Pancreas (tissue), 10 donors: ENCODE results near the gene DNAI1. TPM values are rescaled to one million over a fixed set of nuclear protein-coding genes. Genes with fewer than 3 reads are reported as not detected.

Experiments used
- ATAC-seq, 4 donors: fragments of 200-7000 bp; cut with Tn5 transposase; one replicate each; pipeline versions ENCODE4 v1.8.0 to v1.9.1; 2020; ENCODE audit warnings: mild to moderate bottlenecking in 4 of 4, moderate library complexity in 4 of 4
- DNase-seq, 6 donors: peaks; one replicate each; pipeline ENCODE4 v3.0.0-alpha.2; 2020
- FAIRE-seq: peaks from 2 replicates; lab custom pipeline; 2012; peaks lifted over from hg19 to GRCh38; lab: Jason Lieb, UNC
- H3K27ac ChIP-seq, 4 donors: fragments of 200-600 bp; sonication (generic); 1 replicate in 3 of 4; 2 replicates in 1 of 4; pipeline versions ENCODE4 v1.5.0 to v1.8.0; 2020
- H3K27me3 ChIP-seq, 4 donors: fragments of 200-600 bp; one replicate each; pipeline ENCODE4 v1.8.0; 2021
- H3K36me3 ChIP-seq, 3 donors: fragments of 200-600 bp; sonication (generic) in 1 of 3; one replicate each; pipeline versions ENCODE4 v1.5.0 to v1.8.0; 2020 to 2021
- H3K4me1 ChIP-seq, 3 donors: fragments of 200-600 bp; one replicate each; pipeline ENCODE4 v1.8.0; 2021
- H3K4me3 ChIP-seq, 4 donors: fragments of 200-600 bp; sonication (generic) in 2 of 4; one replicate each; pipeline versions ENCODE4 v1.5.0 to v1.8.0; 2020 to 2021
- H3K9me3 ChIP-seq, 4 donors: fragments of 200-600 bp; one replicate each; pipeline ENCODE4 v1.8.0; 2021
- WGBS, 2 donors: extraction: QIAGEN DNeasy Blood & Tissue Kit; methylation state at CpG; one replicate each; pipeline ENCODE4 v1.1.7; 2013; 5-methylcytosine and 5-hydroxymethylcytosine counted together
- intact Hi-C, 3 donors: fragments of 100-400 bp; cut with DNase I; formaldehyde crosslinking; loops; one replicate each; pipeline versions ENCODE4 v1.11.1 to v1.14.2; 2022
- polyA plus RNA-seq, 2 donors: library from polyadenylated mRNA; stranded (reverse); fragments of 200-250 nt; gene quantifications; one replicate each; pipeline ENCODE4 v1.2.3, GENCODE V29; 2013
- total RNA-seq, 6 donors: library from RNA; stranded (reverse); fragmentation: NEBNext Ultra II Directional in 4 of 6; extraction: Animal tissue kit (Norgen Biotek cat#: 25700) in 4 of 6; gene quantifications; one replicate each; pipeline versions ENCODE4 v1.2.1 to v1.2.4, GENCODE V29; 2021 to 2023
- TF ChIP-seq, protein P1 (sequence below), 4 donors: fragments of 200-600 bp; sonication (generic) in 3 of 4; IDR thresholded peaks; one replicate each; pipeline versions ENCODE4 v1.5.0 to v1.8.0; 2021; ENCODE audit warnings: antibody characterized with exemption in 4 of 4
- donor health status: healthy with polysubstance abuse.
- donor health status: DM: no; HTN: no; CAD: no; lungs with moderate emphysema.
- donor health status: DM: no; HTN: no; CAD: no.
- donor health status: control.
- donor health status: control.
- donor health status: Bipolar disorder and iron deficiency.
- donor health status: DM: yes; HTN: yes; CAD: no.
- donor health status: DM: no; HTN: no; CAD: no.
- donor health status: DM: no; HTN: no; CAD: no.
- donor health status: DM: yes; HTN: yes; CAD: no.

Gene DNAI1
- total and polyA plus RNA-seq, 8 donors: 0.16 to 5.0 (median 0.49) TPM

DNA sequence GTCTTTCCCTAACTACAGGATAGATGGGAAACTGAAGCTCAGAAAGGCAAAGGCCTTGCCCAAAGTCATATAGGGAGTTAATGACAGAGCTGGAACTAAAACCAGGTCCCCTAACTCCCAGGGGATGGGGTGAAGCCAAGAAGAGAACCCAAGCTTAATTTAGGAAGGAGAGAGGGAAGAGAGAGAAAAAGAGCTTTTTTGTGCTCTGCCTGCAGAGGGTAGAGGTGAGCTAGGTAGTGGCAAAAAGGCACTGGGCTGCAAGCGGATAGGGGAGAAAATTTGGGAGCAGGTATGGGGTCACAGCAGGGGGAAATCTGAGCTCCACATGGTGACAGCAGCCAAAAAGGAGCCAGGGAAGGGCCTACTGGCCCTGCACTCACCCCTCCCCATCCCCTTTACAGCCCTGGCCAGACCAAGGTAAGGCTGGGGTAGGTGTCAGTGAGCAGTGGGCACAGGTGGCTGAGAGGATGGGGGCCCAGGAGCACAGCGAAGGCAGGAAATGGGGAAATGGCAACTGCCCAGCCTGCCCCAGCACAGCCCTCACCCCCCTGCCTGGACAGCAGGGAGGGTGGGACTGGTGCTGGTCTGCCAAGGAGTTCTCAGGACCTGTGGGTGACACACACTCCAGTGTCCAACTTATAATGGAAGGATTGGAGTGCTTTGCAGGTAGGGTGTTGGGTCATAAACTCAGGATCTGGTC, 60.9 kb downstream of the DNAI1 start:
- Histone ChIP-seq H3K27me3 (no peaks in the 10 kb centered on the region), H3K27ac (no peak overlapping the region), H3K4me1 (peaks cover 0 to 3% (median 0%) of the 10 kb centered on the region in 3 donors), H3K4me3 (no peak overlapping the region), H3K9me3 (no peaks in the 10 kb centered on the region), H3K36me3 (no peaks in the 10 kb centered on the region)
- ATAC-seq (no peak), FAIRE-seq (no peak), DNase-seq (no peak)
- WGBS, 2 donors: 77% methylated on average over 2 of the region's 2 CpGs
- intact Hi-C loops: no loop called here
- TF ChIP-seq, protein P1, sequence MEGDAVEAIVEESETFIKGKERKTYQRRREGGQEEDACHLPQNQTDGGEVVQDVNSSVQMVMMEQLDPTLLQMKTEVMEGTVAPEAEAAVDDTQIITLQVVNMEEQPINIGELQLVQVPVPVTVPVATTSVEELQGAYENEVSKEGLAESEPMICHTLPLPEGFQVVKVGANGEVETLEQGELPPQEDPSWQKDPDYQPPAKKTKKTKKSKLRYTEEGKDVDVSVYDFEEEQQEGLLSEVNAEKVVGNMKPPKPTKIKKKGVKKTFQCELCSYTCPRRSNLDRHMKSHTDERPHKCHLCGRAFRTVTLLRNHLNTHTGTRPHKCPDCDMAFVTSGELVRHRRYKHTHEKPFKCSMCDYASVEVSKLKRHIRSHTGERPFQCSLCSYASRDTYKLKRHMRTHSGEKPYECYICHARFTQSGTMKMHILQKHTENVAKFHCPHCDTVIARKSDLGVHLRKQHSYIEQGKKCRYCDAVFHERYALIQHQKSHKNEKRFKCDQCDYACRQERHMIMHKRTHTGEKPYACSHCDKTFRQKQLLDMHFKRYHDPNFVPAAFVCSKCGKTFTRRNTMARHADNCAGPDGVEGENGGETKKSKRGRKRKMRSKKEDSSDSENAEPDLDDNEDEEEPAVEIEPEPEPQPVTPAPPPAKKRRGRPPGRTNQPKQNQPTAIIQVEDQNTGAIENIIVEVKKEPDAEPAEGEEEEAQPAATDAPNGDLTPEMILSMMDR (IDR thresholded peaks at IDR 0.05): no peak

DNA sequence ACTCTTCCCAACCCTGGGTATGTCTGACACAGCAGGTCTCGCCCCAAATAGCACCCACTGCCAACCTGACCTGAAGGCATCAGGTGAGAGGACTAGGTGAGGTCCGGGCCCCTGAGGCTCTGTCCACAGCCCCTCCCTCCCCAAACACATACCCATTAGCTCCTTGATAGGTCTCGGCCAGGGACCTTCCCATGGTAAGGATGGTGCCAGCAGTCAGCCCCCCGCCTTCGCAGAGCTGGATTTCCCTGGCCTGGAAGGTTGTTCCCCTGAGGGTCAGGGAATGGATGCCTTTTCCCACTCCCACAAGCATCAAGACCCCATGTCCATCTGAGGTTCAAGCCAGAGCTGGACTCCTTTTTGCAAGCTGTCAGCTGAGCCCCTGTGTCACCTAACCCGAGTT, 61.5 kb downstream of the DNAI1 start:
- Histone ChIP-seq H3K36me3 (no peaks in the 10 kb centered on the region), H3K4me1 (peaks cover 0 to 3% (median 0%) of the 10 kb centered on the region in 3 donors), H3K4me3 (no peak overlapping the region), H3K9me3 (no peaks in the 10 kb centered on the region), H3K27ac (no peak overlapping the region), H3K27me3 (no peaks in the 10 kb centered on the region)
- ATAC-seq: no peak
- 78 to 81% methylated on average over 6 of the region's 6 CpGs for WGBS, 2 donors
- TF ChIP-seq, protein P1 (IDR thresholded peaks at IDR 0.05): no peak
- intact Hi-C loops: no loop called here
- FAIRE-seq: no peak
- no peak for DNase-seq

DNA sequence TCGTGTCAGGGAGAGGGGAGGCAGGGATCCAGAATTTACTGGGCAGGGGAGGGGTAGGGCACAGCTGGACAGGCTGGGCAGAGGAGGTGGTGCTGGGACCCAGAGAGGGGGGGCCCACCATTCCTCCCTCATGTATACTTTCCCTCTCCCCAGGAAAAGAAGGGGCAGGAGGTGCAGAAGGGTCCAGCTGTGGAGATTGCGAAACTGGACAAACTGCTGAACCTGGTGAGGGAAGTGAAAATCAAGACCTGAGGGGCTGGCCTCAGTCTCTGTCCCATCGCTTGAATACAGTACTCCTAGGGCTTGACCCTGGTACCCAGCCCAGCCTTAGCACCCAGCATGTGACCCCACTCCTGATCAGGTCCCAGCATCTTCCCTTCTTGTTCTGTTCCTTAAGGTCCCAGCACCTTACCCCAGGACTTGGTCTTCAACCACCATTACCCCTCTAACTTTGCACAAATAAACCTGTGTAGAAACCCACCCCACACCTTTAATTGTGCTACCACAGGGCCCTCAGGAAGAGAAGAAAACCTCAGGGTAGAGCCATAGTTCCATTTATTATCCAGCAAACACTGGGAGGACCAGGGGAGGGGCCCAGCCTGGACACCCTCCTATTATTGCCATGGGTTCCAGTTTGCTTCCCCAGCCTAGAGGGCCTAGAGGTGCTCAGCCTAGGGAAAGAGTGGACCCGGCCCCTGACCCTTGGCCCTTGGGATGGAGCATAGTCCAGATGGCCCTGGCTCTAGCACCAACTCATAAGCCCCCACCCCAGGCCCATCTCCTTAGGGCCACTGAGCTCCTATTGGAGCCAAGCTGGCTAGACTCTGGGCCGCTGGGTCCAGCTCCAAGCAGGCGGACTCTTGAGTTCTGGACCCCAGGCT, 62.1 kb downstream of the DNAI1 start:
- no peak overlapping the region for H3K4me3 ChIP-seq
- FAIRE-seq: no peak
- no peaks in the 10 kb centered on the region for H3K36me3 ChIP-seq
- intact Hi-C loops: no loop called here
- H3K27ac ChIP-seq: no peak overlapping the region
- TF ChIP-seq, protein P1 (IDR thresholded peaks at IDR 0.05): no peak
- no peak for ATAC-seq
- no peaks in the 10 kb centered on the region for H3K9me3 ChIP-seq
- no peak for DNase-seq
- 87 to 91% methylated on average over 6 of the region's 6 CpGs for WGBS, 2 donors
- peaks cover 0 to 3% (median 0%) of the 10 kb centered on the region in 3 donors for H3K4me1 ChIP-seq
- no peaks in the 10 kb centered on the region for H3K27me3 ChIP-seq

DNA sequence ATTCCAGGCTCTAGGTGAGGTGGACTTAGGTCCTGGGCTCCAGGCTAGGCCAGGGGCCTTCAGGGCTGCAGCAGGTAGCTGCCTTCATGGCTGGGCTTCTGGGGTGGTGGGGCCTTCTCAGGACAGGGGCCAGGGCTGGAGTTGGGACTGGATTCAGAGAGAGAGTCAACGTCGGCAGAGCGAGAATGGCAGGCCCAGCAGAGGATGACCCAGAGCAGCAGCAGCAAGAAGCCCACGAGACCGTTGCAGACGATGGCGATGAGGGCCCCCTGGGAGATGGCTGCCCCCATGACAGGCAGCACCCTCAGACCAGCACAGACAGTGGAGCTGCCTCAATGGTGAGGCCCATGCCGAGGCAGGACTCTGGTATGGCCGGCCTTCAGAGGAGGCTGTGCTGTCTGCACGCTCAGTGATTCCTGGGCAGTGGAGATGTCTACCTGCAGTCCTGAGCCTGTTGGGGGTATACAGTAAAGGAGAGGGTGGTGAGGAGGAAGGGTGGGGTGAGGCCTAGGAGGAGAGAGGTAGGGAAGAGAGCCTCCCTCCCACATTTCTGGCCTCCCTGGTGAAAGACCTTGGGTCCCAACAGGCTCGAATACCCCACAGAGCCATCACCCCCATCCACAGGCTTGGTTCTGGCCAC, 62.9 kb downstream of the DNAI1 start:
- Histone ChIP-seq H3K27ac (no peak overlapping the region), H3K9me3 (no peaks in the 10 kb centered on the region), H3K36me3 (no peaks in the 10 kb centered on the region), H3K27me3 (no peaks in the 10 kb centered on the region), H3K4me3 (no peak overlapping the region), H3K4me1 (peaks cover 0 to 3% (median 0%) of the 10 kb centered on the region in 3 donors)
- TF ChIP-seq, protein P1 (IDR thresholded peaks at IDR 0.05): no peak
- FAIRE-seq: no peak
- 90 to 97% methylated on average over 11 of the region's 11 CpGs for WGBS, 2 donors
- intact Hi-C loops: no loop called here
- DNase-seq: no peak
- no peak for ATAC-seq
